ENCODE data around the gene CMC2.

The CMC2 gene

DNA sequence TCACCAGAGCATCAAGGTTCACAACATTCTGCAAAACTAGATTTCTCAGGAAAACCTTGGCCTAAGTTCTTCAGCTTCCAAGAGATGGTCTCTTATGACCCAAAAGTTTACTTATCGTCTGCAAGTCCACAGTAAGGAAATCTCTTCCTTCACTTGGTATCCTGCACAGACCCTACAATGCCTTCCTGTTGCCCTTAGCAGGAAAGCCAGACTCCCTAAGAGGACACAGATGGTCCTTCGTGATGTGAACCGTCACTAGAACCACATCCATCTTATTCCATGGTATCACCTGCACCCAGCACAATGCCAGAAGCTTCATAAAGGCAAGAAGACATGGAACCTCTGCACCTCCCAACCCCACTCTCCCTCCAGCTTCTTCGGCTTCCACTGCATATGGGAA, 34.1 kb downstream of the CMC2 start:
- DNase-seq = no peak

DNA sequence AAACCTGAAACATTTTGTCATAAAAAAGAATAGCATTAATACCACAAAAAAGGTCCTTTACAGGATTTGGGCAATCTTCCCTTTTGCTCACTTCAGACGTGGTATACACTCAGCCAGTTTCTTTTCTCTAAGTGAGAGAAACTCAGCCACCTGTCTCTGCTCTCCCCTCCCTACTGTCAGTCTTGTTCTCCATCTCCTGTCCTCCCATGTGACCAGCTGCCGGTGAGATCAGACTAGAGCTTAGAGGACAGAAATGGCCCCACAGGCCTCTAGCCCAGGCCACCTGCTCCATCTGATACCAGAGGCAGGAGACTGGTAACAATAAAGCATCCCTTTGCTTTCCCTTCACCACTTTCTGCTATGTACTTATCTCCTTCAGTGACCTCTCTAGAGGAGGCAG, 34.9 kb downstream of the CMC2 start:
- DNase-seq = no peak

DNA sequence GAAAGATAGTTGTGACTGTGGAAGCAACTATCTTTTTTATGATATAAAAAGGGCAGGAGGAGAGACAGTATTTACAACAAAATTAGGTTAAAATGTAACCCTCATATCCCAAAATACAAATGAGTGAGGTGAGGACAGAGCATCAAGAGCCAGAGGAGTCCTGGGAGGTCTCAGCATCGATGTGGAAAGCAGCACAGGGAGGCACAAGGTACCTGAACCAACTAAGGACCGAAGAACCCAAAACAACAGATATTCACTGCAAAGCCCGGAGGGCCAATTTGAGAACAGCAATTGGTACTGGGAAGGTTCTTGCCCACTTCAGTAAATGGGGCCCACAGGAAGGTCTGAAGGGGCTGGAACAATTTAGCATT, 37.6 kb downstream of the CMC2 start:
- DNase-seq = no peak

DNA sequence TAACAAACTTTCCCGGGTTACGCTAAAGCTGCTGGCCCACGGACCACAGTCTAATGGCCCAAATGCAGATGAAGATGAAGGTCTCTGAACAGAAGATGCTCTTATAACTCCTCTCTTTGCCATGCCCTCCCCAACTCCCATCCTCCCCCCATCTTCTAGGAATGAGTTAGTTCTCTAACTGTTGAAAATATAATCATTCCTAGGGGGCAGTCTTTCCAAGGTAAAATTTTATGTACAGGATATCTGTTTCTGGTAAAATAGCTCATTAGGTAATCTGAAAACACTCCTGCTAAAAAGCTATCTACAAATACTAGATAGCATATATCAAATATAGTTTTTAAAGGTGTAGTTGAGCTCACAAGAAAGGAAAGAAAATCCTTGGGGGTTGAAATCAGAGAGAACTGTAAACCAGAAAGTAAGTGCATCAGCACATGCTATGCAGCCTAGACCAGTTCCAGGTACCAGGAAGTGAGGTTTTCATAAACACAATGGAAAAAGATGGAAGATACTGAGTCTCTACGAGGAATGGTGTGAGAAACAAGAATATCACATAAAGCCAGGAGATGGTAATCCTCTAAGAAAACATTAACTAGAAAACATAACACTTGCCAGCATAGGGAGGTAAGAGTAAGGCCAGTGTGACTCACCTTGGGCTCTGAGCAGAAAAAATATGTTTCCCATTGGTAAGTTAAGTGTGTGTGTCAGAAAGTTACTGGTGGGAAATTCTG, 38.1 kb downstream of the CMC2 start:
- no peak for DNase-seq

DNA sequence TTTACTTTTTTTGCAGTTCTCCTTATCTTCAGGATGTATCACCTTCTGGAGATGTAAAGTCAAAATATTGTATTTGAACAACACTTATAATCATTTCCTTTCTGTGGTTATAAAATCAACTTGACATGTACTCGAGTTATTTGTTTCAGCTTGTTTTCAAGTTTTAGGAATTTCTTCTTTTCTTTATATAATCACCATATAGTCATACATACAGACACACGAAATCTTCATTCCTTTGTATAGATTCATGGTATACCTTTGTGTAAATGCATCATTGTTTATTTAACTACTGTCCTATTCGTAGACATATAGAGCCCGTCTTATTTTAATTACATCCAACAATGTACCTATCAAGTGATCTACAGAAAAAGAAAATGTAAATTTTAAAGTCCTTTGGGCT, 40.1 kb downstream of the CMC2 start:
- DNase-seq = no peak

DNA sequence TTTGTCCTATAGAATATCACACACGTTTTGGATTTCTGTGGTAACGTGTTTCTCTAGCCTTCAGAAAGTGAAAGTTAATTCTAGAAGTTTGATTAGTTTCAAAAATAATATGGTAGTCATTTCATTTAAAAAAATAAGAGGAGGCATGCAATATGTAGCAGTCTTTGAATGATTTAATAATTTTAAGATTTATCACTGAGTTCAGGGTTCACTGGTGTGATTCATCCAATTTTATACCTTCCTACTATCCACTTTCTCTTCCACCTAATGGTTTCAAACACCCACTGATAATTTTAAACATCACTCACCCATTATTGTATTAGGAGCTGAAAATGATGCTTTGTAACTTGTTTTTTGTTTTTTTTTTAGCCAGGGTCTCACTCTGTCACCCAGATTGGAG, 42.3 kb downstream of the CMC2 start:
- no peak for DNase-seq

DNA sequence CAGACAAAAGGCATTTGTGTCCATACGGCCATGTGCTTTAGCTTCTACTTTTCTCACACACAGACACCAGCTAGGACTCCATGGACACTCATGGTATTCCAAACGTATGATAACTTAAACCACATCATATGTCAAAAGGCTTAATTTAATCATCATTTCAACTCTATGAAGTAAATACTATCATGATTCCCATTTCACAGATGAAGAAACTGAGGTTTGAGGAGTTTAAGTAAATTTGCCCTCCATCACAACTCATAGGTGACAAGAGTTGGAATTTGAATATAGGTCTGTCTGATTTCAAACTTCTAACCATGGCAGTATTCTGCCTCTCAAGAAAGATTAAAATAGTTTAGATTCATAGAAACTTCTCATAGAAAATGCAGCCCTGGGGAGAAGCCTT, 43.8 kb downstream of the CMC2 start:
- no peak for DNase-seq

DNA sequence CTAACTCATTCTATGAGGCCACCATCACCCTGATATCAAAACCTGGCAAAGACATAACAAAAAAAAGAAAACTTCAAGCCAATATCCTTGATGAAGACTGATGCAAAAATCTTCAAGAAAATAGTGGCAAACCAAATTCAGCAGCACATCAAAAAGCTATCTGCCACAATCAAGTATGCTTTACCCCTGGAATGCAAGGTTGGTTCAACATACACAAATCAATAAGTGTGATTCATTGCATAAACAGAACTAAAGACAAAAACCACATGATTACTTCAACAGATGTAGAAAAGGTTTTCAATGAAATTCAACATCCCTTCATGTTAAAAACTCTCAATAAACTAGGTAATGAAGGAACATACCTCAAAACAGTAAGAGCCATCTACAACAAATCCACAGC, 48.4 kb downstream of the CMC2 start:
- DNase-seq = no peak

DNA sequence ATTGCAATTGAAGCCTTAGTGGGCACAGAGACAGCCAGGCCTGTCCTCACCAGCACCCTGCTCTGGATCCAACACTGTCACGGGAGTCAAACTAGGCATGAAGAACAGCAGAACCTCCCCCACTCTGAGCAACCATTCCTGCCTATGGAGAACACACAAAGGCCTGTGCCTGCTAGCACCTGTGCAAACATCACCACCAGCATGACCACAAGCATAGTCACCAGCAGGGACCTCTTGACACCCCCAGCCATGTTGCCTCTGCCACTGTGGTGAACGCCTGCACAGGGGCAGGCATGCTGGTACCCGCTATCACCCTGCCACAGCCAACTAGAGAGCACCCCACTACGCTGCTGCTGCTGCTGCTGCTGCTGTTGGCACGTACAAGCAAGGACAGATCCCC, 51.7 kb downstream of the CMC2 start:
- no peak for DNase-seq

DNA sequence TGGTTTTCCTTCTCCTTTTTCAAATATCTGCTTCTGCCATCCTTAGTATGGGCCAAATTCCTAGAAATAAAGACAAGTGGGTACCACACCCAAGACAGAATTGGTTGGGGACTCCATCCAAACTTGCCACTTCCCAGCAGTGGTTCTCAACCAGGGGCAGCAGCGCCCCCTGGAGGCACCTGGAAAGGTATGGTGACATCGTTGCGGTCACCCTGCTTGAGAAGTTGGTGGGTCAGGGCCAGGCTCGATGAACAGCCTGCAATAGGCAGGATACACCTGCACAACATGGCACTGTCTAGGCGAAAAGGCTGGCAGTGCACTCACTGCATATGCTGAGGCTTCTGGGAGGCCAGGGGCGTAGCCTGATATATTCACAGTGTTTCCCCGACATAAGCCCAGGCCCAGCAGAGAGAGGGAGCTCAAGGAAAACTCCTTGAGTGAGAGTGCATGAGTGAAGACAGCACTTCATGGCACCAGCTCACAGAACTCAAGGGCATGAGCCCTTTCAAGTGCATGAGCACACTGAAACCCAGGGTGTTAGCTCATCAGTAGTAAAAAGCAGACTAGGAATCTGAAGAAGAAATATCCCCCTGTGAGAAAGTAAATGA, 57.7 kb downstream of the CMC2 start:
- DNase-seq = peak; percentile 1

DNA sequence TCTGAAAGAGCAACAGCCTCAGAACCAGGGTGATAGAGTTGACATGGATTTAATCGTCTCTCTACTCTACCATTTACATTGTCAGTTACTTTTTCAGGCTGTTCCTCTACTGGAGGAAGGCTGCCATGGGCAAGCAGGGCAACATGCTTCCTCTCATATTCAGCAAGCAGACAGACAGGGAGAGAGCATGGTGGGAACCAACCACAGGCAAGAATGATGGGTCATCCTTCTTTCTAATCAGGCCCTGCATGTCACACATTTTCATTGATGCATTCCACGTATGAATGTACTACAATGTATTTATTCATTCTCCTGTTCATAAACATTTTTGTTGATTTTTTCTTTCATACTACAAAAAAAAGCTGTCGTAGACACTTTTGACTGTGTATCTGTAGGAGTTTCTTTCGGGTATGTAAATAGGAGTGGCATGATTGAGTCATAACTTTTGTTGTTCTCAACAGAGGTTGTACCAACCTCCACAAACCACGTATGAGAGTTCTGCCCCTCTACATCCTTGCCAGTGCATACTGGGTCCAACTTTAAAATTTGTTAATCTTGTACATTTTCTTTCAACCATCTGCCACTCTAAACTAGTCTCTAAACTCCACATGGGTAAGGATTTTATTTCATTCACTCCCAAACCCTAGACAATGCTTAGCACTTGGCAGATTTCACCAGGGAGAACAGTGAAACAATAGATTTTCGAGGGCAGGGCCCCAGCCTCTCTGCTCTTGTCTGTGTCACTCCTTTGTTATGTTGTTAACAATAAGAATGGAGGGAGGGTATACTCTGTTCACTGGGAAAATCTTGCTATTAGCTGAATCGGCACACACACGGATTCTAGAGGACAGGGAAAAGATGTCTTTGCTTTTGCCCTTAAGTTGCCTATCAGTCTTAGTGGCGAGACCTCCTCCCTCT, 58.7 kb downstream of the CMC2 start:
- no peak for DNase-seq

DNA sequence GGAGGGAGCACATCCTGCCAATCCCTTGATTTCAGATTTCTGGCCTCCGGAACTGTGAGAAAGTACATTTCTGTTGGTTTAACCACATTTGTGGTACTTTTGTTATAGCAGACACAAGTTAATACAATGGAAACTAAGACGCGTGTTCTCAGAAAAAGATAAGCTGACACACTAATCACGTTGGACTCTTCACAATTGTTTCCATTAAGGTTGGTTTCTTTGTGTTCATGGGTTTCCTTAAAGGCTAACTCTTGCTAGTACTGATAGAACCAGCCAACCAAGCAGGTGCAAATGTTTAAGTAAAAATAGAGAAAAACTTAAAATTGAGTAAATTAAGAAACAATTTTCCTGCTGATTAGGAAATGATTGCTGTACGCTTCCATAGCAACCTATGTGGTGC, 59.4 kb downstream of the CMC2 start:
- DNase-seq = no peak

DNA sequence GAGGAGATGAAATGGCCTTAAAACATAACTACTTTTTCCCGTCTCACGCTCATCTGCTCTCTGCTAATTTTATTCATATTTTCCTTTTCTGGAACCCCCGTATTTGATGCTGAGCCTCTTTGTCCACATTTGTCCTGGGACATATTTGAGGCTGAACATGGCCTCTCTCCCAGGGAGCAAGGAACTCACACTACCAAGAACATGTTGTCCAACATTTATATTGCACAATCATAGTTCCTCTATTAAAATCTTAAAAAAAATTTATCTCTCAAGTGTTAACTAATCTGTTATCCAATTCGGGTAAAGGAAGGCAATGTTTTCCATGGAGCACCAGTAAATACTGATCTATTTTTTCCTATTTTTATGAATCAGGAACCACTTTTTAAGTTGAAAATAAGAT, 60.2 kb downstream of the CMC2 start:
- no peak for DNase-seq

DNA sequence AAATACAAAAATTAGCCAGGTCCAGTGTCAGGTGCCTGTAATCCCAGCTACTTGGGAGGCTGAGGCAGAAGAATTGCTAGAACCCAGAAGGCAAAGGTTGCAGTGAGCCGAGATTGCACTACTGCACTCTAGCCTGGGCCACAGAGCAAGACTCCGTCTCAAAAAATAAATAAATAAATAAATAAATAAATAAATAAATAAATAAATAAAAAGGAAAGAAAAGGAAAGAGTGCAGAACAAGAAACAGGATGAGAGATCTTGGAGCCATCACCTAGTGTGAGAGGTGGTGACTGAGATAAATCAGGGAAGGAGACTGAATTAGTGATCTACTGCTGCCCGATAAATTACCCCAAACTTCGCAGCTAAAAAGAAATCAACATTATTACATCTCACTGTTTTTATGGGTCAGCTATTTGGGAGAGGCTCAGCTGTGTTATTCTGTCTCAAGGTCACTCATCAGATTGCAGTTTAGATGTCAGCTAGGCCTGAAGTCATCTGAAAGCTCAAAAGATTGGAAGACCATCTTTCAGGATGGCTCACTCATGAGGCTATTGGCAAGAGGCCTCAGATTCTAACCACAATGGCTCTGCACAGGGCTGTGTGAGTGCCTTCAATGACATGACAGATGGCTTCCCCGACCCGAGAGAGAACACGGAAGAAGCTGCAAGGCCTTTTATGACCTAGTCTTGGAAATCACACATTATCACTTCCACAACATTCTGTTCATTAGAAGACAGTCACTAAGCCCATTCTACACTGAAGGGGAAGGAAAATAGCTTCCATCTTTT, 66.4 kb downstream of the CMC2 start:
- DNase-seq = no peak

DNA sequence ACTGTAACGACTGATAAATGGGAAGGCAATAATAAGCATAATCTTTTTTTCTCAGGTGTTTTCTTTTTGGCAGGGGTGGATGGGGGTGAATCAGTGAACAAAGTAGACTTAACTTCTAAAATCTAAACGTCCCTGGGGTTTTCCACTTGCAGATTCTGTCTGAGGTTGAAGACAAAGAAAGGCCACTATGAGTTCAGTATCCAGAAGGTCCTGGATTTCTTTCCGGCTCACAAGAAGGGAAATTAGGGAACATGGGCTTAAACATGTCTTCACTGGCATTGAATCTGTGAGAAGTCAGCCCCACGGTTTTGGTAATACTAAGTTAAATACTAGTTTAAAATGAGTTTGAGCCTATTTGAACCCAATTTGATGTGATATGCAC, 67.8 kb downstream of the CMC2 start:
- DNase-seq = no peak

DNA sequence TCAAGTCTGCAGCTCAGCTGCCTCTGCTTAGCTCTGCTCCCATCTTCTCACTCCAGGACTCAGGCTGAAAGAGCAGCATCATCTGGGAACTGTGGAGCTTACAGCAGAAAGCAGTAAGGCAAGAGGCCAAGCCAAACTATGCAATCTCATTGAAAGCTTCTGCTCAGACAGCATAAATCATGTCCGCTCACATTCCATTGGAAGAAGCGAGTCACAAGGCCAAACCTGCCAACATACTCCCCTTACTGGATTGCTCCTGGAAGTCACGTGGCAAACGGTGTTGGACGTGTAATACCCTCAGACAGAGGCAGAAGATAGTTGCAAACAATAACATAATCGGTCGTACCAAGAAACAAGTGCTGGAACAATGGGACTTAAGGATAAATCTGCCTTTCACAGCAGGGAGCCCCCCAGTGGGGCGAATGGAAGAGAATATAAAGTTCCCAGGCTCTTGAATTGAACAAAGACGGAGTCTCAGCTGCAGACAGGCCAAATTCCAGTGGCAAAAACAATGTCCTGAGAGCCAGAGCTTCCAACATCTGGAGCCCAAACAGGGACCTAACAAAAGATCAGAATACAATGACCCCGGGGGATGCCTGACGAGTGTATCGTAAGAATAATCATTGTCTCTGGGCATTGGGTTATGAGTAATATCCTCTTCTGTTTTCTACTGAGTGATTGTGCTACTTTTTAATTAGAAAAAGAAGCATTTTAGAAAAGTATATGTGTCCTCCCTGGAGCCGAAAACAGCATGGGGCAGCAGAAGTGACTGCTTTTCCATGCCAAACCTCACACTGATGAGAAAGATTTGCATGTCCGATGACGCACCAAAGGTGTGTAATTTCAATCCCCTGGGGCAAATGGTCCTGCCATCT, 68.4 kb downstream of the CMC2 start:
- no peak for DNase-seq

DNA sequence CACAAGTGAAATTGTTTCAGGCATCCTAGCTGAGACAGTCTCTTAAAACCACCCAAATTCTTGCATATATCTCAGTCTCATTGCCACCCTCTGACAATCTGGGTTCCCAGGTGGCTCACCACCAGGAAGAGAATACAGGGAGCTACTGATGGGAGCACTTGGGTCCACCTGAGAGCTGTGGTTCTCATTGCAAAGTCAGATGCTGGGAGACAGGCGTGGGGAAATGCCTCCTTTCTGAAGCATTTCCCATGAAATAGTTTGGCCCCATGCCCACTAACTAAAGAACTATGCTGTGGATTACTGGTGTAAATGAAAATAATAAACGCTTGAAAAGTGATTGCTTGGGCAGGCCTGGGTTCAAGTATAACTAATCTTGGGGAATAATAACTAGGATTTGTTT, 70.3 kb downstream of the CMC2 start:
- no peak for DNase-seq

DNA sequence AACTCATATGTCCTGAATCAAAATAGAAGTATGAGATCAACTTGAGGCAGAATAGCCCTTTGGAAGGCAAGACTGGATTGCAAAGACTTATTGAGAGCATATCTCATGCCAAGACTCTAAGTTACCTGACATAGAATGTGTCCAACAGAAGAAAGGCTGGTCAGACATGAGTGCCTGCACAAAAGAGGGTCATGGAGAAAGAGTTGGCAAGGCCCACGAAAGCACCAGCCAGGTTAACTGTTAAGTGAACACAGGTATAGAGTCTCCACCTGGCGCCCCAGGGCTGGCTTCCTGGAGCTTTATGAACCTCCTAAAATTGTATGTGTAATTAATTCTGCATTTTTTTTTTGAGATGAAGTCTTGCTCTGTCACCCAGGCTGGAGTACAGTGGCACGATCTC, 71.0 kb downstream of the CMC2 start:
- no peak for DNase-seq

DNA sequence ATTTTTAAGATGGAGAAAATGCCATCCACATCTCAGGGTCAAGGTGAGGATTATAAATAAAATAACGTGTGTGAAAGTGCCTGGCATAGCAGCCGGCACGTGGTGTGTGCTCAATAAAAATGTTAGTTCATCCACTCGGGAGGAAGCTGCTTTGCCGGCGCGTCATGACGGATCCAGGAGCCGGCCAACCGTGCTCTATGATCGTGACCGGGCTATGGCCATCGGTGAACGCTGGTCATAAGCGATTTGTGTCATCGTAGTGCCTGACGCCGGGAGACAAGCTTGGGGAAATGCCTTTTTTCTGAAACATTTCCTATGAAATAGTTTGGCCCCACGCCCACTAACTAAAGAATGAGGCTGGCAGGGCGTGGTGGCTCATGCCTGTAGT, 74.0 kb downstream of the CMC2 start:
- DNase-seq = no peak

DNA sequence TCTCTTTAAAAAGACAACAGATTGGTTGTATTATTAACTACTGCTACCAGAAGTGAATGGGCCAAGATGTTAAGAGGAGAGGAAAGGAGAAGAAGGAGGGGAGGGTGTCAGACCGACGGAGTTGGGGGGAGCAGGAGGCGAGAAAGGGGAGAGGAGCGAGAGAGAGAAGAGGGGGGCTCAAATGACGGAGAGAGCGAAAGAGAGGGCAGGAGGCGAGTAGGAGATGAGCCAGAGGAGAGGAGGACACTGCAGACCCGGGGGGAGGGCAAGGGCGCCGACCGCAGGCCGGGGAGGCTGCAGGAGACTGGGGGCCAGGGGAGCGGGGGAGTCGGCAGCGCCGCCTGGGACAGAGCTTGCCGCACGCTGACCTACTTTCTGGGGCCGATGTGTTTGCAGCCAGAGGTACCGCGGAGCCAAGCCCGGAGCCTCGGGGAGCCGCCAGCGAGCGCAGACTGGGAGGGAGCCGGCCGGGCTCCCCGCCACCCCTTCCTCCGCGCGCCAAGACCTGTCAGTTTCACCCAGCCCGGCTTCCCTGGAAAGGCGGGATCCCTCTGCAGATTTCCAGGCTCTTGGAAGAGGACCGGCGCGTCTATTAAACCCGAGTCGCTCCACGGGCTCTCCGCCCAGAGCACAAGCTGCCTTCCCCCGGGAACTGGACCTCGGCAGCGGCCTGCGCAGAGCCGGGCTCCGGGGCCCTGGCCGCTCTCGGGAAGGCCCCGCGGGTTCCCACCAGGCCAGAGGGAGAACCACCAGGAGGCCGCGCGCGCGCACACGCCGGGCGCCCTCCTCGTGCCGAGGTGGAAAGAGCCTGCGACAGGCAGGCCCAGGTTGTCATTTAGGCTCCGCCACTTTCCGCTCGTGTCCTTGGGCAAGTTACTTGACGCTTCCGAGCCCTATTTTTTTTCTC, 74.6 kb downstream of the CMC2 start:
- DNase-seq = no peak

DNA sequence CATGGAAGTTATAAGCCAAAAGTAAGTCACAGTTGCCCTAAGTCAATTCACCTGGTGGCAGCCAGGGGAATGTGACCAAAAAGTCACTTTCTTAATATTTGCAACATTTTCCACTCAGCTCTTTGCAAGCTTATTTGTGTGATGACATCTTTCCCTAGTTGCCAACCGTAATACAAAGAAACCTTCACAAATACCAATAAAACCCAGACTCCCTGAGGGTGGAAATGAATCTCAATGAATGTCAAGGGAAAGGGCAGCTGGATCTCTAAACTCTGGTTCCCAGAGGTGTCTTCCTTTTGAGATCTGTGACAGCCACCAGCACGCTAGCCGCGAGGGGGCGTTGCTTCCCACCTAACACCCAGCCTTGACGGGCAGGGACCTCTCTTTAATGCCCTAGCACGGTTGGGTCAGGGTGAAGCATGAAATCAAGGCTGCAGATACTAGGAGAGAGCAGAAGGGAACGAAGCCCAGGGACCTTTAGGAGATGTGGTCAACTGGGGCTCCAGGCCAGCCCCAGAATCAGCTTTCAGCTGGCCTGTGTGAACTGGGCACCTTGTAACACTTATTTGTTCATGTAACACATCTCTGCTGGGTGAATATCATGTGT, 82.2 kb downstream of the CMC2 start:
- DNase-seq = no peak
